A549 (cell line): ENCODE results near the gene DRGX. TPM values are rescaled to one million over a fixed set of nuclear protein-coding genes. Genes with fewer than 3 reads are reported as not detected.

Source experiments
- ATAC-seq, 2 experiments: fragments of 200-7000 bp in 1 of 2; fragments of >200 bp in 1 of 2; cut with Nextera tagmentation in 1 of 2; cut with Tn5 transposase in 1 of 2; 3 replicates each; pipeline versions ENCODE4 v1.8.0 to v1.9.1; 2018 to 2020; ENCODE audit warnings: mild to moderate bottlenecking in 1 of 2, moderate library complexity in 1 of 2
- CTCF ChIA-PET: fragments of 300-600 bp; sonication (Branson Sonifier 250); formaldehyde crosslinking; extraction: SDS; loops from one replicate; lab custom pipeline; 2021; ENCODE audit warnings: antibody characterized with exemption, inconsistent platforms; lab: Yijun Ruan, JAX
- POLR2A ChIA-PET: fragments of 350-600 bp; formaldehyde crosslinking; extraction: SDS; loops from one replicate; lab custom pipeline; 2021; ENCODE audit warnings: antibody characterized with exemption, inconsistent platforms; lab: Yijun Ruan, JAX
- DNase-seq, 2 experiments: peaks; one replicate each; pipeline versions ENCODE4 v3.0.0 to v3.0.0-alpha.2; 2011 to 2016; ENCODE audit warnings: low read depth in 1 of 2, low spot score in 1 of 2
- FAIRE-seq: peaks from 2 replicates; lab custom pipeline; 2011; peaks lifted over from hg19 to GRCh38; lab: Jason Lieb, UNC
- H3K27ac ChIP-seq, 2 experiments: fragments of >200 bp; sonication (Bioruptor Twin); formaldehyde crosslinking; 3 replicates each; pipeline ENCODE4 v1.5.1; 2016 to 2017
- H3K4me1 ChIP-seq: fragments of >200 bp; sonication (Bioruptor Twin); formaldehyde crosslinking; 3 replicates; pipeline ENCODE4 v1.6.1; 2016
- H3K4me2 ChIP-seq: fragments of >200 bp; sonication (Bioruptor Twin); formaldehyde crosslinking; 3 replicates; pipeline ENCODE4 v1.6.1; 2016
- H3K4me3 ChIP-seq: fragments of >200 bp; sonication (Bioruptor Twin); formaldehyde crosslinking; 3 replicates; pipeline ENCODE4 v1.5.1; 2016
- H3K9me3 ChIP-seq: fragments of >200 bp; sonication (Bioruptor Twin); formaldehyde crosslinking; 3 replicates; pipeline ENCODE4 v1.6.1; 2016
- BCL3 ChIP-seq: fragments of >200 bp; sonication (Bioruptor Twin); formaldehyde crosslinking; IDR thresholded peaks from 3 replicates; pipeline ENCODE4 v1.6.1; 2016
- BHLHE40 ChIP-seq: IDR thresholded peaks from 2 replicates; pipeline ENCODE4 v1.6.1; 2012; ENCODE audit warnings: low read depth, low read length, inconsistent platforms
- CEBPB ChIP-seq, 2 experiments: fragments of >200 bp in 1 of 2; sonication (Bioruptor Twin) in 1 of 2; formaldehyde crosslinking in 1 of 2; IDR thresholded peaks; 2 replicates each; pipeline ENCODE4 v1.6.1; 2012 to 2016
- CHD2 ChIP-seq: fragments of 150-350 bp; IDR thresholded peaks from 2 replicates; pipeline ENCODE4 v1.6.1; 2014; ENCODE audit warnings: low read length; ENCODE audit not compliant: partially characterized antibody
- CTCF ChIP-seq: fragments of >200 bp; sonication (Bioruptor Twin); formaldehyde crosslinking; IDR thresholded peaks from 3 replicates; pipeline ENCODE4 v1.5.1; 2016
- EHMT2 ChIP-seq: fragments of 200-600 bp; sonication (generic); IDR thresholded peaks from 2 replicates; pipeline ENCODE4 v1.6.1; 2016; ENCODE audit warnings: antibody characterized with exemption, low read depth, mild to moderate bottlenecking, moderate library complexity
- ELK1 ChIP-seq: fragments of 150-350 bp; IDR thresholded peaks from 2 replicates; pipeline ENCODE4 v1.6.1; 2014; ENCODE audit warnings: low read depth, mild to moderate bottlenecking, low read length
- ESRRA ChIP-seq: fragments of 150-350 bp; IDR thresholded peaks from 2 replicates; pipeline ENCODE4 v1.6.1; 2014; ENCODE audit warnings: mild to moderate bottlenecking, low read length, borderline replicate concordance
- FOSL2 ChIP-seq, 2 experiments: fragments of 450-650 bp in 1 of 2; fragments of >200 bp in 1 of 2; sonication (Bioruptor Twin) in 1 of 2; formaldehyde crosslinking; IDR thresholded peaks; 2 replicates each; pipeline versions ENCODE4 v1.5.0 to v1.6.1; 2016 to 2020; ENCODE audit warnings: mild to moderate bottlenecking in 1 of 2, moderate library complexity in 1 of 2
- FOXS1 ChIP-seq: fragments of 250-450 bp; sonication (Bioruptor Pico); IDR thresholded peaks from 2 replicates; pipeline ENCODE4 v1.5.0; 2020; ENCODE audit warnings: mild to moderate bottlenecking, moderate library complexity
- HES2 ChIP-seq: fragments of >200 bp; sonication (Bioruptor Twin); formaldehyde crosslinking; IDR thresholded peaks from 2 replicates; pipeline ENCODE4 v1.6.1; 2016
- HEYL ChIP-seq: fragments of 250-450 bp; sonication (Bioruptor Pico); IDR thresholded peaks from 2 replicates; pipeline ENCODE4 v1.8.0; 2021; ENCODE audit warnings: mild to moderate bottlenecking, moderate library complexity
- HOXB13 ChIP-seq: fragments of 250-450 bp; sonication (Bioruptor Pico); IDR thresholded peaks from 2 replicates; pipeline ENCODE4 v1.5.0; 2020; ENCODE audit warnings: low read depth, mild to moderate bottlenecking, moderate library complexity
- JUN ChIP-seq, 2 experiments: fragments of >200 bp; sonication (Bioruptor Twin); formaldehyde crosslinking; IDR thresholded peaks; 2 replicates in 1 of 2; 3 replicates in 1 of 2; pipeline ENCODE4 v1.6.1; 2016 to 2017
- MAX ChIP-seq: IDR thresholded peaks from 2 replicates; pipeline ENCODE4 v1.6.1; 2012
- MAZ ChIP-seq: fragments of 150-350 bp; IDR thresholded peaks from 2 replicates; pipeline ENCODE4 v1.6.1; 2014; ENCODE audit warnings: antibody characterized with exemption, low read depth, low read length, borderline replicate concordance
- NR3C1 ChIP-seq: fragments of >200 bp; sonication (Bioruptor Twin); formaldehyde crosslinking; IDR thresholded peaks from 3 replicates; pipeline ENCODE4 v1.6.1; 2017
- POLR2AphosphoS2 ChIP-seq: conservative IDR thresholded peaks from 2 replicates; pipeline ENCODE4 v1.6.1; 2012; ENCODE audit warnings: low read length, improper control_type of control experiment, inconsistent platforms
- RAD21 ChIP-seq, 2 experiments: fragments of >200 bp in 1 of 2; sonication (Bioruptor Twin) in 1 of 2; formaldehyde crosslinking in 1 of 2; IDR thresholded peaks in 1 of 2; conservative IDR thresholded peaks in 1 of 2; 2 replicates in 1 of 2; 3 replicates in 1 of 2; pipeline ENCODE4 v1.6.1; 2012 to 2018; ENCODE audit warnings: inconsistent platforms in 1 of 2
- RARB ChIP-seq: fragments of 250-450 bp; sonication (Bioruptor Pico); IDR thresholded peaks from 2 replicates; pipeline ENCODE4 v1.8.0; 2021; ENCODE audit warnings: mild to moderate bottlenecking, moderate library complexity
- RCOR1 ChIP-seq: fragments of 150-350 bp; IDR thresholded peaks from 2 replicates; pipeline ENCODE4 v1.6.1; 2014; ENCODE audit warnings: antibody characterized with exemption, low read length, low read depth
- RFX5 ChIP-seq: fragments of 450-650 bp; IDR thresholded peaks from 2 replicates; pipeline ENCODE4 v1.7.1; 2014; ENCODE audit warnings: antibody characterized with exemption, mild to moderate bottlenecking, moderate library complexity
- SREBF2 ChIP-seq: fragments of 450-650 bp; IDR thresholded peaks from 2 replicates; pipeline ENCODE4 v1.6.1; 2014; ENCODE audit warnings: mild to moderate bottlenecking, moderate library complexity
- TFCP2L1 ChIP-seq: fragments of 250-450 bp; sonication (Bioruptor Pico); IDR thresholded peaks from 2 replicates; pipeline ENCODE4 v1.5.0; 2021; ENCODE audit warnings: mild to moderate bottlenecking
- TP53 ChIP-seq: fragments of 250-450 bp; sonication (Bioruptor Pico); IDR thresholded peaks from 2 replicates; pipeline ENCODE4 v1.5.0; 2021; ENCODE audit warnings: mild to moderate bottlenecking, moderate library complexity
- USF2 ChIP-seq: fragments of 450-650 bp; IDR thresholded peaks from 2 replicates; pipeline ENCODE4 v1.6.1; 2014; ENCODE audit warnings: antibody characterized with exemption
- ZFP36 ChIP-seq: fragments of 450-650 bp; IDR thresholded peaks from 2 replicates; pipeline ENCODE4 v1.6.1; 2014; ENCODE audit warnings: borderline replicate concordance; ENCODE audit not compliant: partially characterized antibody
- ZNF302 ChIP-seq: fragments of 250-450 bp; sonication (Bioruptor Pico); IDR thresholded peaks from 2 replicates; pipeline ENCODE4 v1.9.0; 2021; ENCODE audit warnings: inconsistent platforms, mild to moderate bottlenecking, moderate library complexity
- WGBS: methylation state at CpG from one replicate; pipeline ENCODE4 v1.1.6; 2017; ENCODE audit errors: missing lambda C conversion rate; 5-methylcytosine and 5-hydroxymethylcytosine counted together
- polyA plus RNA-seq, 4 experiments: library from polyadenylated mRNA; depleted of rRNA in 3 of 4; stranded (reverse); fragments of >200 nt; fragmentation: RNase III in 1 of 4; extraction: RNeasy Plus Mini Kit Qiagen cat#74134 plus additional on column Dnase treatment in 1 of 4; gene quantifications; 2 replicates in 3 of 4; 3 replicates in 1 of 4; pipeline ENCODE4 v1.2.3, GENCODE V29; 2011 to 2017

DRGX gene
- polyA plus RNA-seq, 2 of the 4 experiments (the other 2 are of a cell fraction) = not detected

GRCh38 chr10:49407151-49407550 lies 11.3 kb upstream of the DRGX start:
- DNase-seq (no peak), ATAC-seq (peak; percentile 17 to 27; a peak in 4 of 6 replicates), FAIRE-seq (no peak)
- Histone ChIP-seq H3K9me3 (no peaks in the 10 kb centered on the region), H3K27ac (no peak overlapping the region), H3K4me3 (no peak overlapping the region), H3K4me1 (no peaks in the 10 kb centered on the region), H3K4me2 (no peak overlapping the region)
- POLR2A ChIA-PET = interaction anchor here (1.0 kb wide), 1 partner anchor 112 kb away, joined by 5 read pairs; no protein-coding TSS in a partner anchor
- CTCF ChIA-PET = interaction anchor here (0.7 to 10.0 kb wide), 30 partner anchors 8 to 743 kb away, joined by 3 to 154 read pairs (median 4); no protein-coding TSS in a partner anchor
- TF ChIP-seq CHD2 = no peak
- no peak for TF ChIP-seq POLR2AphosphoS2
- no peak for TF ChIP-seq SREBF2
- no peak for TF ChIP-seq CTCF
- no peak for TF ChIP-seq CEBPB (IDR thresholded peaks at IDR 0.05)
- no peak for TF ChIP-seq HOXB13 (CRISPR knock-in tag)
- no peak for TF ChIP-seq MAX
- no peak for TF ChIP-seq ZFP36
- TF ChIP-seq NR3C1 = no peak
- TF ChIP-seq HEYL (CRISPR knock-in tag) = no peak
- TF ChIP-seq FOXS1 (CRISPR knock-in tag) = no peak
- no peak for TF ChIP-seq TFCP2L1
- no peak for TF ChIP-seq HES2
- TF ChIP-seq ELK1 = no peak
- 23% methylated on average over 3 of the region's 5 CpGs for WGBS

- POLR2A ChIA-PET = no interaction called here
- no peak overlapping the region for H3K4me3 ChIP-seq
- TF ChIP-seq TFCP2L1 = no peak
- no peak for TF ChIP-seq RFX5
- TF ChIP-seq JUN (IDR thresholded peaks at IDR 0.05) = no peak
- no peak for TF ChIP-seq RARB (CRISPR knock-in tag)
- no peak for TF ChIP-seq RCOR1
- no peak for TF ChIP-seq FOSL2 (IDR thresholded peaks at IDR 0.05)
- TF ChIP-seq FOSL2 (CRISPR knock-in tag; IDR thresholded peaks at IDR 0.05) = no peak
- TF ChIP-seq BCL3 = no peak
- TF ChIP-seq POLR2AphosphoS2 = no peak
- TF ChIP-seq EHMT2 = no peak
- no peak for TF ChIP-seq ZNF302 (CRISPR knock-in tag)
- TF ChIP-seq TP53 (CRISPR knock-in tag) = no peak
- no peak for TF ChIP-seq USF2
- TF ChIP-seq ESRRA = no peak
- TF ChIP-seq MAZ = no peak
- no peak for TF ChIP-seq SREBF2
- no peak for TF ChIP-seq RAD21 (conservative IDR thresholded peaks at IDR 0.05 in 1 of 2, IDR thresholded peaks at IDR 0.05 in 1 of 2)
- TF ChIP-seq HES2 = no peak
- TF ChIP-seq BHLHE40 = no peak
- TF ChIP-seq ZFP36 = no peak
- H3K27ac ChIP-seq = no peak overlapping the region
- H3K4me1 ChIP-seq = no peaks in the 10 kb centered on the region
- CTCF ChIA-PET = interaction anchor here (0.6 to 10.0 kb wide), 3 partner anchors 79 to 748 kb away, joined by 3 to 154 read pairs (median 4); no protein-coding TSS in a partner anchor
- no peak overlapping the region for H3K4me2 ChIP-seq
- no peak for ATAC-seq
- no peaks in the 10 kb centered on the region for H3K9me3 ChIP-seq
- 2% methylated on average over 4 of the region's 8 CpGs for WGBS
- no peak for DNase-seq
- FAIRE-seq = no peak
These were observed 8.5 kb upstream of the DRGX start for GRCh38 chr10:49404321-49404878.
